Neural progenitor cell (in vitro differentiated cells): ENCODE results near the gene DDAH2.

Experiments
- EZH2phosphoT487 ChIP-seq: fragments of 200-600 bp; sonication (generic); IDR thresholded peaks from 2 replicates; pipeline ENCODE4 v1.6.1; 2017; ENCODE audit warnings: antibody characterized with exemption
- TF ChIP-seq, protein P1 (sequence below): fragments of 200-600 bp; sonication (generic); IDR thresholded peaks from 2 replicates; pipeline ENCODE4 v1.5.1; 2017; ENCODE audit warnings: antibody characterized with exemption, mild to moderate bottlenecking

DNA sequence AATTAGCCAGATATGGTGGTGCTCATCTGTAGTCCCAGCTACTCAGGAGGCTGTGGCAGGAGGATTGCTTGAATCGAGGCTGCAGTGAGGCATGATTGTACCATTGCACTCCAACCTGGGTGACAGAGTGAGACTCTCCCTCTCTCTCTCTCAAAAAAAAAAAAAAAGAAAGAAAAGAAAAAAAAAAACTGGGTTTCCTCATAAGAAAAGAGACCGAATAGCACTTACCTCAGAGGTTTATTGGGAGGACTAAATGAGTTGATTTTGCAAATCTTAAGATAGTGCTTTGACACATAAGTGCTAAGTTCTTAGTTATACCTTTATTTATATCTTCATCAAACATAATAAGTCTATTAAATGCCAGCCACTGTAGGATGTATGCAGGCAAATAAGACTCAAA, 41.8 kb upstream of the DDAH2 start:
- TF ChIP-seq, protein P1, sequence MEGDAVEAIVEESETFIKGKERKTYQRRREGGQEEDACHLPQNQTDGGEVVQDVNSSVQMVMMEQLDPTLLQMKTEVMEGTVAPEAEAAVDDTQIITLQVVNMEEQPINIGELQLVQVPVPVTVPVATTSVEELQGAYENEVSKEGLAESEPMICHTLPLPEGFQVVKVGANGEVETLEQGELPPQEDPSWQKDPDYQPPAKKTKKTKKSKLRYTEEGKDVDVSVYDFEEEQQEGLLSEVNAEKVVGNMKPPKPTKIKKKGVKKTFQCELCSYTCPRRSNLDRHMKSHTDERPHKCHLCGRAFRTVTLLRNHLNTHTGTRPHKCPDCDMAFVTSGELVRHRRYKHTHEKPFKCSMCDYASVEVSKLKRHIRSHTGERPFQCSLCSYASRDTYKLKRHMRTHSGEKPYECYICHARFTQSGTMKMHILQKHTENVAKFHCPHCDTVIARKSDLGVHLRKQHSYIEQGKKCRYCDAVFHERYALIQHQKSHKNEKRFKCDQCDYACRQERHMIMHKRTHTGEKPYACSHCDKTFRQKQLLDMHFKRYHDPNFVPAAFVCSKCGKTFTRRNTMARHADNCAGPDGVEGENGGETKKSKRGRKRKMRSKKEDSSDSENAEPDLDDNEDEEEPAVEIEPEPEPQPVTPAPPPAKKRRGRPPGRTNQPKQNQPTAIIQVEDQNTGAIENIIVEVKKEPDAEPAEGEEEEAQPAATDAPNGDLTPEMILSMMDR: no peak
- no peak for TF ChIP-seq EZH2phosphoT487
